Endothelial cell of umbilical vein (primary cell): ENCODE results near the gene FLT1. TPM values are rescaled to one million over a fixed set of nuclear protein-coding genes. Genes with fewer than 3 reads are reported as not detected.

ENCODE experiments used
- BruUV-seq: library from RNA; stranded (reverse); fragments of 400-500 nt; replicated peaks from 2 replicates; lab custom pipeline; 2021; lab: Mats Ljungman, UMichigan
- CTCF ChIA-PET: fragments of 300-600, 350-600 bp; sonication (Branson Sonifier 250); formaldehyde crosslinking; loops from one replicate; lab custom pipeline; 2021; ENCODE audit warnings: antibody characterized with exemption, inconsistent platforms; lab: Charles Lee
- POLR2A ChIA-PET: fragments of 300-600, 350-600 bp; sonication (Branson Sonifier 250); formaldehyde crosslinking; loops from one replicate; lab custom pipeline; 2021; ENCODE audit warnings: antibody characterized with exemption, inconsistent platforms; lab: Charles Lee
- DNase-seq: peaks from one replicate; pipeline ENCODE4 v3.0.0-alpha.2; 2011; ENCODE audit warnings: low read depth, low spot score
- FAIRE-seq: peaks from 2 replicates; lab custom pipeline; 2011; peaks lifted over from hg19 to GRCh38; lab: Jason Lieb, UNC
- H2AFZ ChIP-seq: 2 replicates; pipeline ENCODE4 v1.6.0; 2012; ENCODE audit warnings: low read depth, low read length, control low read depth, inconsistent platforms
- H3K27ac ChIP-seq: 2 replicates; pipeline ENCODE4 v1.5.1; 2011; ENCODE audit warnings: low read depth, mild to moderate bottlenecking, control low read depth, low read length, moderate library complexity; ENCODE audit not compliant: insufficient read depth
- H3K27me3 ChIP-seq, 2 experiments: 2 replicates each; pipeline versions ENCODE4 v1.6.0 to v1.6.1; 2011; ENCODE audit warnings: low read length in 2 of 2, mixed read lengths in 1 of 2; ENCODE audit not compliant: control insufficient read depth in 2 of 2, insufficient read depth in 2 of 2
- H3K36me3 ChIP-seq, 2 experiments: 2 replicates in 1 of 2; 3 replicates in 1 of 2; pipeline ENCODE4 v1.5.1; 2011; ENCODE audit warnings: low read length in 2 of 2, mild to moderate bottlenecking in 1 of 2, moderate library complexity in 1 of 2; ENCODE audit not compliant: control insufficient read depth in 2 of 2, insufficient read depth in 2 of 2; ENCODE audit errors: extremely low read depth in 1 of 2
- H3K4me1 ChIP-seq: 3 replicates; pipeline ENCODE4 v1.5.1; 2011; ENCODE audit warnings: mild to moderate bottlenecking, low read length; ENCODE audit not compliant: control insufficient read depth, insufficient read depth; ENCODE audit errors: extremely low read depth
- H3K4me2 ChIP-seq: 2 replicates; pipeline ENCODE4 v1.6.1; 2011; ENCODE audit warnings: low read length, control low read depth, mixed read lengths; ENCODE audit not compliant: insufficient read depth
- H3K4me3 ChIP-seq, 3 experiments: fragments of 200-600 bp in 1 of 3; sonication (generic), shearing (Covaris generic) in 1 of 3; replicated peaks in 1 of 3; 2 replicates each; pipeline ENCODE4 v1.5.1; 2011 to 2016; ENCODE audit warnings: control low read depth in 3 of 3, low read length in 3 of 3, mild to moderate bottlenecking in 2 of 3, inconsistent platforms in 1 of 3, low read depth in 1 of 3, moderate library complexity in 1 of 3; ENCODE audit not compliant: insufficient read depth in 1 of 3
- H3K79me2 ChIP-seq: 2 replicates; pipeline ENCODE4 v1.6.0; 2012; ENCODE audit warnings: low read length, inconsistent platforms; ENCODE audit not compliant: control insufficient read depth, insufficient read depth
- H3K9ac ChIP-seq: replicated peaks from 2 replicates; pipeline ENCODE3; 2011; ENCODE audit warnings: low read length, control low read depth; ENCODE audit not compliant: insufficient read depth; ENCODE audit errors: extremely low read depth
- H3K9me1 ChIP-seq: replicated peaks from 3 replicates; pipeline ENCODE4 v1.6.0; 2011; ENCODE audit warnings: mild to moderate bottlenecking, low read length; ENCODE audit not compliant: control insufficient read depth, insufficient read depth; ENCODE audit errors: extremely low read depth
- H3K9me3 ChIP-seq: replicated peaks from 2 replicates; pipeline ENCODE4 v1.5.1; 2012; ENCODE audit warnings: low read length, inconsistent platforms; ENCODE audit not compliant: control insufficient read depth, insufficient read depth
- H4K20me1 ChIP-seq: replicated peaks from 2 replicates; pipeline ENCODE3; 2011; ENCODE audit warnings: mild to moderate bottlenecking, low read length; ENCODE audit not compliant: control insufficient read depth, insufficient read depth; ENCODE audit errors: extremely low read depth
- CTCF ChIP-seq, 2 donors: IDR thresholded peaks; 1 replicate in 1 of 2; 2 replicates in 1 of 2; pipeline ENCODE4 v1.5.1; 2011; ENCODE audit warnings: low read length in 2 of 2, mild to moderate bottlenecking in 2 of 2, moderate library complexity in 2 of 2, control low read depth in 1 of 2, inconsistent platforms in 1 of 2, low read depth in 1 of 2; ENCODE audit not compliant: insufficient read depth in 1 of 2; ENCODE audit errors: extremely low read depth in 1 of 2
- FOS ChIP-seq: IDR thresholded peaks from 2 replicates; pipeline ENCODE4 v1.6.1; 2011; ENCODE audit warnings: mild to moderate bottlenecking, low read length, moderate library complexity, borderline replicate concordance; ENCODE audit not compliant: insufficient read depth
- GATA2 ChIP-seq: IDR thresholded peaks from 2 replicates; pipeline ENCODE4 v1.7.0; 2011; ENCODE audit warnings: low read depth, mild to moderate bottlenecking, moderate library complexity, mixed read lengths, low read length; ENCODE audit not compliant: insufficient read length, insufficient read depth
- JUN ChIP-seq: IDR thresholded peaks from 2 replicates; pipeline ENCODE4 v1.6.1; 2011; ENCODE audit warnings: borderline replicate concordance, low read depth; ENCODE audit not compliant: insufficient read length, insufficient read depth
- MAX ChIP-seq: IDR thresholded peaks from 2 replicates; pipeline ENCODE4 v1.6.1; 2011; ENCODE audit not compliant: insufficient read depth, insufficient read length
- MYC ChIP-seq: IDR thresholded peaks from one replicate; pipeline ENCODE4 v1.6.1; 2011; ENCODE audit warnings: mild to moderate bottlenecking, low read depth, low read length
- POLR2A ChIP-seq: IDR thresholded peaks from 2 replicates; pipeline ENCODE4 v1.6.1; 2012; ENCODE audit warnings: low read depth, mild to moderate bottlenecking, control low read depth, low read length
- POLR2AphosphoS5 ChIP-seq: IDR thresholded peaks from 2 replicates; pipeline ENCODE4 v1.6.1; 2012; ENCODE audit warnings: low read depth, mild to moderate bottlenecking, control low read depth, low read length, moderate library complexity; ENCODE audit not compliant: insufficient read depth
- dilution Hi-C: fragments of 300-500 bp; cut with MboI; formaldehyde crosslinking; loops from one replicate; pipeline ENCODE4 v1.15.0; 2019; ENCODE audit warnings: low sequenced_read_pairs; ENCODE audit not compliant: extremely low pct_ligation_motif_present
- intact Hi-C: fragments of 100-400 bp; cut with micrococcal nuclease; formaldehyde crosslinking; loops from one replicate; pipeline ENCODE4 v1.10.0; 2022
- polyA plus RNA-seq, 4 experiments: library from polyadenylated mRNA; depleted of rRNA in 3 of 4; stranded (reverse) in 3 of 4; unstranded in 1 of 4; fragments of >200 nt; gene quantifications; 2 replicates each; pipeline versions ENCODE4 v1.2.1 to v1.2.3, GENCODE V29; 2011 to 2012; ENCODE audit warnings: missing spikeins in 1 of 4
- total RNA-seq: library from RNA; stranded (reverse); gene quantifications from 2 replicates; pipeline ENCODE4 v1.2.3, GENCODE V29; 2021

FLT1 gene
- total and polyA plus RNA-seq, 2 donors (not counting 3 experiments of a cell fraction or from before 2014, with no cell fraction given): 16.0 to 104 TPM

GRCh38 chr13:28447206-28447605 lies 47.7 kb downstream of the FLT1 start:
- ChIA-PET POLR2A (no interaction called here), CTCF (no interaction called here)
- H3K79me2 ChIP-seq: peaks cover 37% of the 10 kb centered on the region
- TF ChIP-seq POLR2AphosphoS5 (no peak), CTCF (IDR thresholded peaks at IDR 0.05; ENCODE audit: extremely low read depth in 1 of 2, insufficient read depth in 1 of 2, low read depth in 1 of 2, low read length in 2 of 2) (no peak), JUN (no peak), MYC (no peak), FOS (no peak), POLR2A (no peak), GATA2 (no peak), MAX (no peak)
- no peak overlapping the region for H3K4me2 ChIP-seq
- H4K20me1 ChIP-seq: no peaks in the 10 kb centered on the region
- H3K36me3 ChIP-seq: peaks cover 0 to 3% of the 10 kb centered on the region in 2 experiments
- H3K9ac ChIP-seq: no peak overlapping the region
- DNase-seq (no peak), FAIRE-seq (no peak)
- no TSS peak for BruUV-seq
- H3K4me3 ChIP-seq: no peak overlapping the region
- dilution Hi-C loops (no loop called here), intact Hi-C loops (no loop called here)
- peaks cover 24% of the 10 kb centered on the region for H3K4me1 ChIP-seq
- no peaks in the 10 kb centered on the region for H3K27me3 ChIP-seq
- no peak overlapping the region for H2AFZ ChIP-seq
- H3K9me1 ChIP-seq: no peaks in the 10 kb centered on the region
- no peak overlapping the region for H3K27ac ChIP-seq
- no peaks in the 10 kb centered on the region for H3K9me3 ChIP-seq
